ENCODE measurements around the gene PAX6.
"Not testable (repeated sequence)": the region's sequence is repeated elsewhere in the genome, so short reads cannot be mapped to it uniquely, and the experiment has no call there.

Gene PAX6

DNA sequence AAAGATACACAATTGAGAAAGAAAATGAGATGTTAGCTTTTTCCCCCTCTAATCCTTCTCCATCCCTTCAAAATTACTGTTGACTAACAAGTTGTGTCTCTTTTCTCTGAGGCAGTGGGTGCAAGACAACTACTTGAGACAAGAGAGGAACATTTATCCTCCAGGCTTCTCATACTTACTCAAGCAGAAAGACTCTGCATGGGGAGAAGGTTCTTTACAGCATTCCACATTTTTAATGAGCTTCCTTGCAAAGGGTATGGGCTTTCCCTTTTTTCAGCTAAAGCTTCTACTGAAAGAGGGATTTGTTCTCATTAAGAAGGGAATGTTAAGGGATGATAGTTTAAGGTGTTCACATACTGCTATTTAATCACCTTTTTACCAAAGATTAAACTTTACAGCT is 47.8 kb downstream of the PAX6 start:
- no peak for DNase-seq

DNA sequence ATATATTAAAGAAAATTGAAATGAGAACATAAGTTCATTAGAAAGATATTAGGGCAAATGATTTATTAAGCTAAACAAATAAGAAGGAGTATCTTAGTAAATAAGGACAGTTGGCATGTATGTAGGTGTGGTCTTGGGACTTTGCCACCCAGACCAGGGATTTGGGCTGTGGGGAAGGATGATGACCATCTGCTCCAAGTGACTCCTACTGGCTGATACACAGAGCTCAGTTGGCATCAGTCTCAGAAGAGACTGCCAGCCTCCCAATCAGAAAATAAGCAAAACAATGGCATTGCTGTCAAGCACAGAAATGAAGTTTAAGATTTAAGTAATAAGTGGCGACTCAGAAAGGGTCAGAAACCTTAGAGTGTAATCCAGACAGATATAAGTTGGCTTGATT is 49.5 kb downstream of the PAX6 start:
- DNase-seq, result no peak

DNA sequence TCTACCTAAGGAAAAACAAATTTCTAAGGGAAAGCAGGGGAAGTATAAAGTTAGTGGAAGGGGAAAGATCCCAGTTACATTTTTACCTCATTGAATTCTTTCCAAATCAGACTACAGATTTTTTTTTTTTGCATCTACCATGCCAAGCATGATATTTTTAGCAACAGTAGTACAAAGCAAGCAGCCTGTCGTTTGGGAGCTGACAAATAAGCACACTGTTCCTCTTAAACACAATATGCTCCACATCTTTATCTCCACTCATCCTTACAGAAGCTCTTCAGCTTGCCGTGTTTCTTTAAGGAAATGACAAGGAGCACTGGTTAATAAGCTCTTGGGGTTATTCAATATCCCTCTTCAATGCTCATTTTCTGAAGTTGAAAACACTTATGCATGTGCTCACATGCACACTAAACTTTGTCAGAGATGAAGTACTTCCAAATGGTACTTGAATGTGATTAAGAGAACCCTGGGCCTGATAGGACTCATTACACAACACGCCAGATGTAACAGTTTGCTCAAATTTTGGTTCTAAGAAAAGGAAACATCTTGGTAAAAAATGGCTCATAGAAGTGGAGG is 53.8 kb downstream of the PAX6 start:
- no peak for DNase-seq

DNA sequence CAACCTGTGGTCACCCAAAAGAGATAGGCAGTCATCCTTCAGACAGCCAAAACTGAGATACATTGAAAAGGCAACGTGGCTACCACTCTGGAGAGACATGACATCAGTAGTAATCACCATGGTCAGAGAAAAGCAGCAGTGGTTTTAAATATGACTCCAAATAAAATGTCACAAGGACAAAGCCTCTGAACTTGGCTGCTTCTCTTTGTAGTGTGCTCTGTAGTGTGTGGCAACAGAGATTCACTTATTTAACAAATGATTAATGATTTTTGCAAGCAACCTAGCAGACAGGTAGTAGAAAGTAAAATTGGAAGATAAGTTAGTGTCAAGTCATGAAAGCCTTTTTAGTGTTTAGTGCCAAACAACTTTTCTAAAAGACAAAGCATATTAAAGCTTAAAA is 63.5 kb downstream of the PAX6 start:
- no peak for DNase-seq

DNA sequence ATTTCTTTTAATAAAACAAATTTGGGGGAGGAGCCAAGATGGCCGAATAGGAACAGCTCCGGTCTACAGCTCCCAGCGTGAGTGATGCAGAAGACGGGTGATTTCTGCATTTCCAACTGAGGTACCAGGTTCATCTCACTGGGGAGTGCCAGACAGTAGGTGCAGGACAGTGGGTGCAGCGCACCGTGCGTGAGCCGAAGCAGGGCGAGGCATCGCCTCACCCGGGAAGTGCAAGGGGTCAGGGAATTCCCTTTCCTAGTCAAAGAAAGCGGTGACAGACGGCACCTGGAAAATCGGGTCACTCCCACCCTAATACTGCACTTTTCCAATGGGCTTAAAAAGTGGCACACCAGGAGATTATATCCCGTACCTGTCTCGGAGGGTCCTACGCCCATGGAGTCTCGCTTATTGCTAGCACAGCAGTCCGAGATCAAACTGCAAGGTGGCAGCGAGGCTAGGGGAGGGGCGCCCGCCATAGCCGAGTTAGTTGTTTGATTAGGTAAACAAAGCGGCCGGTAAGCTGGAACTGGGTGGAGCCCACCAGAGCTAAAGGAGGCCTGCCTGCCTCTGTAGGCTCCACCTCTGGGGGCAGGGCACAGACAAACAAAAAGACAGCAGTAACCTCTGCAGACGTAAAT is 70.3 kb downstream of the PAX6 start:
- not testable (repeated sequence) for DNase-seq

DNA sequence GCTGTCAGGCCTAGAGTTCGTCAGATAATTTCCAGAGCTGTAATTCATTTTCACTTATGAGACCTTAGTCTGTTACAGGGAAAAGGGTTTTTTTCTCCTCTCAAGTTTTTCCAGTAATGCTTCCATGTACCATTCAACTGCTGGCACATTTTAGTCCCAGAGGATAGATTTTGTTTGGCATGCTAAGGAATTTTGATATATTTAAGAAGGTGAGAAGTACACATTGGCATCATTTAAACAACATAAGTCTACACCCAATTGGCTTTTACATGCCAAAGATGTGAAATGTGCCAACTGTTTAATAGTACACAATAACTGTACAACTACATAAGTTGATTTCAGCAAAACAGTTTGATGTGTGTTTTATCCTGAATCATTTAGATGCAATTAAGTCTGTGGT is 71.0 kb downstream of the PAX6 start:
- DNase-seq, result no peak
